Measurements from ENCODE around the gene EEIG1. TPM values are rescaled to one million over a fixed set of nuclear protein-coding genes. Genes with fewer than 3 reads are reported as not detected.
A peak's percentile ranks its signal among the peaks of the same experiment; 100 is the strongest.

EEIG1 gene
- total RNA-seq, 1 experiment from 2014 or later = 45.3 TPM

DNA sequence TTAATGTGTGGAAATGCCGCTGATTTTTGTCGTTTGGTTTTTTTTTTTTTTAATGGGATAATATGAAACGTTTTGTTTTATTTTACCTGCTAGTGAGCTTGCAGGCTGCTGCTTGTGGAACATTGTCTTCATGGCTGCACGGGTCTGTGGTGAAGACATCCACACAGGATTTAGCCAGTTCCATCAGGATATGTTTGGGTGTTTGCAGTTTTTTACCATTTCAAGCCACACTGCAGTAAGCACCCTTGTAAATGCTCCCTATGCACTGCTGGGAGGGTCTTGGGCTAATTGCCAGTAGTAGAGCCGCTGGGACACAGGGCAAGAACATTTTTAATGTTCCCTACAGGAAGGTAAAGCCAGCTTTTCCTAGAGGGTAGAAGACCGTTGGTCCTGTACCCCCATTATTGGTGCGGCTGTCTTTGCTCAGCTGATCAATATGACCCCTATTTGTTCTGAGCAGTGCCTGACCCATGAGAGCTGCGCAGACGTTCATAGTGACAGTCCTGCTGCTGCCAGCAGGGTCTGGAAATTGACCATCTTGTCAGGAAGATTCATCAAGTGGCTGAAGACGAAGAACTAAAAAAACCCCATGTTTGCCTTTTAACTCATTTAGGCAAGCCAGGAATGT, 20.5 kb upstream of the EEIG1 start:
- DNase-seq (ENCODE audit: low spot score) = no peak

DNA sequence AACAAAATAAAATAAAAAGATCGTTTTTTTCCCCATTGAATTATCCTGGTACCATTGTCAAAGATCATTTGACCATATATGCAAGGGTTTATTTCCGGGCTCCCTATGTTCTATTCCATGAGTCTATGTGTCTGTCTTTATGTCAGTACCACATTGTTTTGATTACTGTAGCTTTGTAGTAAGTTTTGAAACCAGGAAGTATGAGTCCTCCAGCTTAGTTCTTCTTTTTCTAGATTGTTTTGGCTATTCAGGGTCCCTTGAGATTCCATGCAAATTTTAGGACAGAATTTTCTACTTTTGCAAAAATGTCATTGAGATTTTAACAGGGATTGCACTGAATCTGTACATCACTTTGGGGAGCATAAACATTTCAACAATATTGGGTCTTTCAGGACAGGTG, 18.7 kb upstream of the EEIG1 start:
- DNase-seq (ENCODE audit: low spot score) = no peak

DNA sequence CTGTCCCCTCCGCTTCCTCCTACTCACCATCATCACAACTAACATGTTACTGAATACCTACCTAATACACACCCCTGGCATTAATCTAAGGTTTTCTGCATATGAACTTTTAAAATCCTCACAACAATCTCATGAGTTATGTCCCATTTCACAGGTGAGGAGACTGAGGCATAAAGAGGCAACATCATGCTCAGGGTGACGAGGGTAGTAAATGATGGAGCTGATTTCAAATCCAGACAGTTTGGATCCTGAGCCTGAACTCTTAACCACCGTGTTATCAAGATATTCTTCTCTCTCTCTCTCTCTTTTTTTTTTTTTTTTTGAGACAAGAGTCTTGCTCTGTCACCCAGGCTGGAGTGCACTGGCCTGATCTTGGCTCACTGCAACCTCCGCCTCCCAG, 12.9 kb upstream of the EEIG1 start:
- DNase-seq (ENCODE audit: low spot score) = no peak

DNA sequence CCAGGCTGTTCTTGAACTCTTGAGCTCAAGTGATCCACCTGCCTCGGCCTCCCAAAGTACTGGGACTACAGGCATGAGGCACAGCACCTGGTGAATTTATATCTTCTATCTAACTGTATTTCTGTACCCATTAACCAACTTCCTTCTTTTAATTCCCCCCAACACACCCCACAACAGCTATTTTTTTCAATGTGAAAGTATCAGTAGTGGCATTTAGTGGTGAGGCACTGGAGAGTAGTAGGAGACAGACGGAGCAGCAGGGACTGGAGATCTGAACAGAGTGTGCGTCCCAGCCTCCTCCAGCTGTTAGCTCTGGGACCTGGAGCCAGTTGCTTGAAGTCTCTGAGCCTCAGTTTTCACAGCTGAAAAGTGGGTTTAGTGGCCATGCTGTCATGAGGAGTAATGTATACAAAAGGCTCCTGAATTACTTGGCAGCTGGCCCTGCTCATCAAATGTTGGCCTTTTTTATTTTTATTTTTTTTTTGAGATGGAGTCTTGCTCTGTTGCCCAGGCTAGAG, 11.0 kb upstream of the EEIG1 start:
- DNase-seq (ENCODE audit: low spot score) = peak; percentile 20

DNA sequence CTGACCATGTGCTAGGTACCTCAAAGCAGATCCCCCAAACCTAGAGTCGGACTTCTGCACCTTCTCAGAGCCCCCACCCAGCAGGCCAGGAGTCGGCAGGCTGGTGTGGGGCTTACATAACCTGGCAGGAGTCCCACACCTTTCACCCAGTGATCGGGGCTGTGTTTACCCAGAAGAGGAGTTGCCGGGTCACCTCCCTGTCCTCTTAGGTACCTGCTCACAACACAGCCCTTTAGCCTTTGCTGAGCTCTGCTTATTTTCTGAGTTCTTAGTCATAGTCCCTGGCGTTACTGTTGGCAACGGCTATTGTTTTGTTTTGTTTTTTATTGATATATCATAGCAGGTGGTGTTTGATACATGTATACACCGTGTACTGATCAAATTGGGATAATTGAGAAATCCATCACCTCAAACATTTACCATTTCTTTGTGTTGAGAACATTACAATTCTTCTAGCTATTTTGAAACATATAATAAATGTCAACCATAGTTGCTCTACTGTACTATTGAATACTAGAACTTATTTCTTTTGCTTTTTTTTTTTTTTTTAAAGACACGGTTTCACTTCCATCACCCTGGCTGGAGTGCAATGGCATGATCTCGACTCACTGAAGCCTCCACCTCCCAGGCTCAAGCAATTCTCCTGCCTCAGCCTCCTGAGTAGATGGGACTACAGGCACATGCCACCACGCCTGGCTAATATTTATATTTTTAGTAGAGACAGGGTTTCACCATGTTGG, 10.4 kb upstream of the EEIG1 start:
- DNase-seq (ENCODE audit: low spot score) = peak; percentile 97

DNA sequence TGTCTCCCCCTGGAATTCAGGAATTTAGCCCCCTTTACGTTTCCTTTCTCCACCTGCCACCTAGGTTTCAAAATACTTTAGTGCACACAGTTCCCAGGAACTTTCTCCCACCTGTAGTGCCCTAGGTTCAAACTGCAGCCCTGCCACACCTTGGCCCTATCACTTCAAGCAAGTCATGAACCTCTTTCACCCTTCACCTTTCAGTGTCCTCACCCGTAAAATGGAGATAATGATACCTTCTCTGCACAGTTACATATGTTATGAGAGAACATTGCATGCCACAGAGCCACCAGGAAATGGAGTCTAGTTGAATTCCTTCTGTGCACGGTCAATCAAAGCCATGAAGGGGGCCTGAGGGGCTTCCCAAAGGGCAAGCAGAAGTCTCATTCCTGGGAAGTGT, 9.8 kb upstream of the EEIG1 start:
- DNase-seq (ENCODE audit: low spot score) = no peak

DNA sequence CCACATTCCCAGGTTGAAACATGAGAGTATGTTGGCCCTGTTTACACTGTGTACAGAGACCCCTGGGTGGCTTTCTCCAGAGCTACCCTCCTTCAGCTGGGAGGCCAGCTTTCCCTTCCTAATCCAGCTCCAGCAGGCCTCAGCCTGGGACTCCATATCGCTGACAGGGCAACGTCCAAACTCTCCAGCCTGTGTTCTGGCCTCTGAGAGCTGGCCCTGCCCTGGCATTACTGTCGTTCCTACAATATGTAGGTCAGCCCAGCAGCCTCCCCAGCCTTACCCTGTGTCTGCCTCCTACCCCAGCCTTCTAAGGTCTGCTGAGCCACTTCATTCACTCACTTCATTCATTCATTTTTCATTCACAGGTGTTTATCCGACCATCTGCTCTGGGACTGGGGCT, 8.3 kb upstream of the EEIG1 start:
- DNase-seq (ENCODE audit: low spot score) = no peak

DNA sequence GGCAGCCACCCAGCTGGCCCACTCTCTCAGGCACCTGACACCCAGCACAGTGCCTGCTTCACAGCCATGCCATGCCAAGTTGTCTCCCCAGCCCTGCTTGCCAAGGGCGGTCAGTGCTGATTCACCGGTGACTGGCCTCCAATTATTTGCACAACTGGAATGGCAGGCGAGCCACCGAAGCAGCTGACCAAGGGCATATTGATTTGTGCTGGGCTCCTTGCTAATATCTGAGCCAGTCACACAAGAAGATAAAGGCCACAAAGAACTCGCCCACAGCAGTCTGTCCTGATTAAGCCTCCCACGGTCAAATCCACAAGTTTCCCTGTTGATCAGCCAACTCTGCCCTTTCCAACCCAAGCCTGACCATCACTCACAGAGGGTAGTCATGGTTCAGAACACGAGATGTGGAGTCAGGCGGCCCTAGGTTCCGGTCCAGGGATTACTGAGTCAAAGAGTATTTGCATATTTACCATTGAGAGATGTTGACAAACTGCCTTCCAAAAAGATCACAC, 6.4 kb upstream of the EEIG1 start:
- DNase-seq (ENCODE audit: low spot score) = peak; percentile 86

DNA sequence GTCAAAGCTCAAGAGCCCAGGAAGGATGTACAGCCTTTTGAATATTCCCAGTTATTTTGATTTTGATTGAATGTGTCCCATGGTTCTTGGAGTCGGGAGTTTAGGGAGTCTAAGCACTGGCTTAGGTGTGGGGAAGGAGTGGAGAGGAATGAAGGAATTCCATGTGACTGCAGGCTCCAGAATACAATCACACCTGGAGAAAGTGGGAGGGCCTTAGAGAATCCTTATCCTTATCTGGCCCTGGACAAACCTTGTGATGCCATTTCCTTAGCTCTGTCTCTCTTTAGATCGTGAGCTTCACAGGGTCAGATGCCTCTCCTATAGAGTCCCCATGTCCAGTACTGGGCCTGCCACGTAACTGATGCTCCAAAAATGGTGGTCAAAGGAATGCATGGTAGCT, 4.2 kb upstream of the EEIG1 start:
- DNase-seq (ENCODE audit: low spot score) = peak; percentile 1

DNA sequence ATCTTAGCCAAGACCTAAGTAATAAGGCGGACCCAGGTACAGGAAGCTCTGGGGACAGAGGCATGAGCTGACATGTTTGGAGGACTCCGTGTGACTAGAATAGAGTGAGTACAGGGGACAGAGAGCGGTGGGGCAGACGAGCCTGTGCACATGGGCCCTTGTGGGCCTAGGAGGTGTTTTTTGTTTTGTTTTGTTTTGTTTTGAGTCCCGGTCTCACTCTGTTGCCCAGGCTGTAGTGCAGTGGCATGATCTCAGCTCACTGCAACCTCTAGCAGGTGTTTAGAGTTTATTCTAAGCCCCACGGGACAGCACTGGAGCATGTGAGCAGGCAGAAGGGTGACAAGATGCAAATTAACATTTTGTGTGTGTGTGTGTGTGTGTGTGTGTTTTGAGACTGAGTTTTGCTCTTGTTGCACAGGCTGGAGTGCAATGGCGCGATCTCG, 3.1 kb upstream of the EEIG1 start:
- DNase-seq (ENCODE audit: low spot score) = peak; percentile 0

DNA sequence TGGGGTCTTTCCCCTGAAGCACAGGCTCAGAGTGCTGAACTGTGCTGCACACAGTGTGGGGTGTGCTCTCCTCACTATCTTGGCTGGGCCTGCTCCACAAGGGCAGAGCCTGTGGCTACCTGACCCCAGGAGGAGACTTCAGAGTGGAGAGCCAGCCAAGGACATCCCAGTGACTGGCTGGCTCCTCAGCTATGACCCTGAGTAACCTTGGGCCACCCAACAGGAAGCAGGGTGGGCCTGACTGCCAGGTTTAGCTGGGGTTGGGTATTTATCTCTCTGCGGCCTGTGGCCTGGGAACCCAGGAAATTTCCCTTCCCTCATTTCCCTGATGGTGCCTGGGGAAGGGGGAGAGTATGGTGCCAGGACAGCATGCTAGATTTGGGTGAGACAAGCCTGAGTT, 2.1 kb upstream of the EEIG1 start:
- peak; percentile 1 for DNase-seq (ENCODE audit: low spot score)

DNA sequence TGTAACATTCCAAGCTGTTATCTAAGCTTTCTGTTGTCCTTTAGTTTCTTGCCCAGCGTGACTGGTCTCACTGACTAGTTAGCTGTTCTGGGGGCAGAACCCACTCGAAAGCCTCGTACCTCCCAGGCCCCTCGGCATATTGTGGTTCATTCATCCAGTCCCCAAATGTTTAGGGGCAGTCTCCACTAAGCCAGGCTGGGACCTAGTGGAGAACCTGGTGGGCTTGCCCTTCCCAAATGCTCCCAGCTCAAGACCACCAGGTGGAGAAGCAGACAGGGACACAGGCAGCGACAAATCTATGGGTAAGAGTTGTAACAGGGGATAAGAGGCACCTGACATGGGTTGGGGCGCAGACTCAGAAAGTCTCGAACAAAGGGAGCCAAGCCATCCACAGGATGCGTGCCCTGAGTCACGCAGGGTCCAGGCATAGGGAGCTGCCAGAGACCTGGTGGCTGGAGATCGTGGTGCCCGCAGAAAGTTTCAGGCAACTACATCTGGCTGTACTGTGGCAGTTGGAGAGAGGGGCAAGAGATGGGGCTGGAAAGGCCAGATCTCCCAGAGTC, 851 bp upstream of the EEIG1 start:
- no peak for DNase-seq (ENCODE audit: low spot score)

DNA sequence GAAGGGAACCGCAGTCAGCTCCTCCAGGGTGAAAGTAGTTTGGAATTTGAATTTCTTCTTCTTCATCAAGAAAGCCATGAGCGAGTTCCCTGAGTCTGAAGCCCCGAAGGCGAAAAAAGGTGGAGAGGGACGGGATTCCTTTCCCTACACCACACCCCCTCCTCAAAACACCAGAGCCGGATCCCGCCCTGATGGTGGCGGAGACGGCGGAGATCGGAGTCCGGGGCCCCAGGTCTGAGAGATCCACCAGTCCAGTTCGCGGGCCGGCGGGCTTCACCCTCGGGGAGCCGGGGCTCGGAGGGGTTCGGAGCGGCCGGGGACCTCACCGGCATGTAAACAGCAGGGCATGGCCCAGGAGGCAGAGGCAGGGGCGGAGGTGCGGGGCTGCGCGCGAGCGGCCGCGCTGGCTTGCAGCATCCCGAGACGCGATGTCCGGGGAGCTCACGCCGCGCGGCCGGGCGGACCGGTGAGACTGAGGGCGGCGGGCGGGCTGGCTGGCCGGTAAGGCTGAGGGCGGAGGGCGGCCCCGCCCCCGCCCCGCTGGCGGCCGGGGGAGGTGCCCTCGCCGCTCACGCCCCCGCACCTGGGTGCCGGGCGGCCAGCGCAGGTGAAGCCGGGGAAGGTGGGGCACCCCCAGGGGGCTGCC, 606 bp downstream of the EEIG1 start:
- DNase-seq (ENCODE audit: low spot score) = peak; percentile 71

DNA sequence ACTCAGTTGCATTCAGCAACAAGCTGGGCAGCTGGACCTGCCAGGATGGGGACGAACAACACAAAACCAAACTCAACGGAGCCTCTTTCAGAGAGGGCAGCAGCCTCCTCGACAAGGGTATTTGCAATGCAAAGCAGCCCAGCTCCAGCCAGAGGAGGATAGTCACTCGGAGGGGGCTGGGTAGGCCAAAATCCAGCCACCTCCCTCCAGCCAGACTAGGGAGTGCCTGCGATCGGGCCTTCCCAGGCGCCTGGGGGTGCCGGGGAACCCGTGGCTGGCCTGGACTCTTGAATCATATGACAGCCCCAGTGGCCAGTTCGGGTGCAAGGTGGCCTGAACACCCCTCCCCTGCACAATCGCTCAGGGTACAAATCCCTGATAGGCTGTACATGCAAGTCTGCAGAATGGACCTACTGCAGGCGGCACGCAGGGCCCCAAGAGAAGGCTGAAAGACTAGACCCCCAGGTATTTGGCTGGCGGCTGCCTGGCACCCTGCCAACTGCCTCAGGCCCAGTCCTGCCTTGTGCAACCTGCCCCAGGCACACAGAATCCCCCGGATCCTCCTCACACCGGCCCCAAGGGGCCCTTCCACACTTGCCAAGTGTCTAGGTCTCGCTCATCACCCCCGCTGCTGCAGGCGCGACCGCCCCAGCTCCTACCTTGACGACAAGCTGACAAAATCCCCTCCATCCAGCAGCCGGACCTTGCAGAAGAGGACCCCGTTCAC, 1.3 kb downstream of the EEIG1 start:
- DNase-seq (ENCODE audit: low spot score) = peak; percentile 72

DNA sequence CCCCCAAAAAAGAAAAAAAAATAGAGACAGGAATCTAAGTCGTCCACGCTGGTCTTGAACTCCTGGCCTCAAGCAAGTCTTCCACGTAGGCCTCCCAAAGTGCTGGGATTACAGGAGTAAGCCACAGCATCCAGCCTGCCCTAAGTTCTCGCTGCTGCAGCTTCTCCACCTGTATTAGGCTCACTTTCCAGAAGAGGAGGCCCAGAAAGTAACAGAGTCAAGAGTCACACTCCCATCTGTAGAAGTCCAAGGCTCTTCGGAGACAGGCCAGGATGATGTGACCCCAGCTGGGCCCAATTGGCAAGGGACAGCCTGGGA, 1.8 kb downstream of the EEIG1 start:
- DNase-seq (ENCODE audit: low spot score) = no peak

DNA sequence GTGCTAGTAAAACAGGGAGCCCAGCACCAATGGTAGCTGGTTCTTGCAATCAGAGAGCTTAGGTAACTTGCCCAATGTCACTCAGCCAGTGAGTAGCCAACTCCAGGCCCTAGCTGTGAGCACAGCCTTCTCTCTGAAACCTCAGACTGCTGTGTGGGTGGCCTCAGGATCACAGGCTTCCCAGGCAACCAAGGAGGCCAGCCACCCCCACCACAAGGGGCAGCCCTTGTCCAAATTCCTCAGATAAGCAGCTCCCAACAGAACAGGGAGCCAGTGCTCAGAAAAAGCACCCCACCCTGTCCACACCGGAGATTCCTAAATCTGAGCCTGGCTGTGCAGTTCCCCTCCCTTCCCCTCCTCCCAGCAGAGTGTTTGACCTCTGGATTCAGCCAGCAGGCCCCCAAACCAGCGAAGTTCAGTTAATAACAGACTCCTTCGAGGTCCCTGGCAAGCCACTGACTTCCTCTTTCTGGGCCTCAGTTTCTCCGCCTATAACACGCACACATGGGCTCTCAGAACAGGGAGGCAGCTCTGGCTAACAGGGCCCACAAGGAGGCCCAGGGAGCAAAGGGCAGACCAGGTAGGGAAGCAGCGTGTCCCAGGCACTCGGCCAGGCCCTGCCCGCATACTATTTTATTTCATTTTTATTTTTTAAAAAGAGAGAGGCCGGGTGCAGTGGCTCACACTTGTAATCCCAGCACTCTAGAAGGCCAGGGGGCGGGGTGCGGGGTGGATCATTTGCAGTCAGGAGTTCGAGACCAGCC, 2.7 kb downstream of the EEIG1 start:
- DNase-seq (ENCODE audit: low spot score) = peak; percentile 51

DNA sequence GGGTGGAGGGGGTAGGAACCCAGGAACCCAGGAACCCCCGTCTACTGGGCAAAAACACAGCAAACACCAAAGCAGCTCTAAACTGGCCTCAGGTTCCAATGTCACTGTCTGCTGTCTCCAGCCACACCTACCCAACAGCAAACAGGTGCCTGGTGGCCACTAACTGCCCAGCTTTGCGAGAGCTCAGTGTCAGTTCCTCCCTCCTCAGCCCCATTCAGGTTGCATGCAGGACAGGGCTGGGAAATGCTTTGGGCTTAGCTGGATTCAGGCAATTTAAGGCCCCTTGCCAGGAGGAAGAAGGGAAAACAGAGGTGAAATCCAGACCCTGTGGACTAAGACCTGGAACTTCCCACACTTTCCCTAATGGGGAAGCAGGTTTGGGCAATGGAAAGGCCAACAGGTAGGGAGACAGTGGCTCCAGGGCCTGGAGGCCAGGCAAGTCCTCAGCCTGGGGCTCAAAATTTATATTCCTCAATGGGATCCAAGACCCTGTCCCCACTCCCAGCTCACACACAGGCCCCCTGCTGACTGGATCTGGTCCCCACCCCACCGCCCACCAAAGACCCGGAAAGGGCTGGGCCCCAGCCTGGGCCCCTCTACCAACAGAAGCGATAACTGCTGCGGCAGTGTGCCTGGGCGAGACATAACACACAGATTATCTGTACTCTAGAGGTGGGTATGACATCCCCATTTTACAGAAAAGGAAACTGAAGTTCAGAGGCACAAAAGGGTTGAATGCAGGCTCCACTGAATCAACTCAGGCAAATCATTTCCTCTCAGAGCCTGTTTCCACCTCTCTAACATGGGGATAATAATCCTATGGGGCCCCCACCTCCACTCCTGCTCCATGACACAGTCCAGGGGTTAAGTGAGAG, 3.5 kb downstream of the EEIG1 start:
- peak; percentile 66 for DNase-seq (ENCODE audit: low spot score)

DNA sequence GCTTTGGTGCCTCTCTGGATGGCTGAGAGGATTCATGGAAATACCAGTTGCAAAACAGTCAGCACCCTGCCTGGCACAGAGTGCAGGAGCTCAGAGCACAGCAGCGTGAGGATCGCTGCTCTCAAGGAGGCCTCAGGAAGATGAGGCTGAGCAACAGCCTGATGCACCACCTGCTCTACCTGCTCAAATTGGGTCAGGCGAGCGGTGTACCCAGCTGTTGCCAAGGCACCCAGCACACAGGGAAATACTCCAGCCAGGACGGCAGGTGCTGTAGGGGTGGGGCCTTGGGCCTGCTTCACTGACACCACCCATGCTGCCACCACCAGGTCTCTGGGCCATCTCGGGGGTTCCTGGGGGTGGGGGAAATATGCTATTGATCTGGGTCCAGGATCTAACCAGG, 4.3 kb downstream of the EEIG1 start:
- DNase-seq (ENCODE audit: low spot score) = peak; percentile 83

DNA sequence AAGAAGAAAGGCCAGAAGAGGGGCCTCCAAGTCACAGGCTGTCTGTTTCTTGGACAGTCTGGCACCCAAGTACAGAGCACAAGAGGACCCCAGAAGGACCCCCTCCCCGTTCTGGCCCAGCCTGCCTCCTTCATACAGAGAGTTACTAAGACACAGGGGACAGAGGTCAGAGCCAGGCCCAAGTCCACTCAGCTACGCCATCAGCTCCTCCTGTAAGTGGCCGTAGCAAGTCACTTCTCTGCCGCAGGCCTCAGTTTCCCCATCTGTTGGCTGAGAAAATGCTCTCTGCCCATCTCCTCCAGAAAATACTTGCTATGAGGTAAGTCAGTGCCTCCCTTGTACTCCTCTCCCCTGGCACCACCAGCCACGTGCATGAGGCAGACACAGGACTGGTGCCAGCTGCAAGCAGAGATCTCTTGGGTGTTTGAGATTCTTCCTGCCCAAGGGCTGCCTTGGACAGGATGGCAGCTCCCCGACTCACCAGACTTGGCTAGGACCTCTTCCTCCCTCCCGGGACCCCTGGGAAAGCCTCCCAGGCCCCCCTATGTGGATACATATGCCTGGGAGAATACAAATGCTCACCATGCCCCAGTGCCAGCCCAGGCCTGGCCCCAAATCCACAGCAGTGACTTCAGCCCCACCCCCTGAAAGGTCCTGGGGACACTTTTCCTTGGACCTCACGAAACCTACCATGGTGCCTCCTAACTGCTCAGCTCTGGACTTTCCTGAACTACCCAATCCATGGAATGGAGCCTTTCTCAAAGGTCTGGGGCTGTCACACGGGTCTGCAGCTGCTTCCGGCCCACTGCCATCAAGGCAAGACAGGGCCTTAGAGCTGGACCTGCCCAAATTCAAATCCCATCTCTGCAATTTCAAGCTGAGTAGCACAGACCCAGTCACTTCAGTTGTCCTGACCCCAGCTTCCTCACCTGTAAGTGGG, 5.1 kb downstream of the EEIG1 start:
- no peak for DNase-seq (ENCODE audit: low spot score)

Data from HT-29 (cell line).